GM23338 (cell line): ENCODE results near the gene MYCBP2. TPM values are rescaled to one million over a fixed set of nuclear protein-coding genes. Genes with fewer than 3 reads are reported as not detected.

Source experiments
- ATAC-seq: fragments of 200-7000 bp; cut with Tn5 transposase; 3 replicates; pipeline ENCODE4 v1.9.1; 2020
- DNase-seq: peaks from one replicate; pipeline ENCODE4 v3.0.0-alpha.2; 2015; ENCODE audit warnings: low spot score
- H2AFZ ChIP-seq: fragments of 200-600 bp; sonication (generic); 2 replicates; pipeline ENCODE4 v1.8.0; 2016; ENCODE audit warnings: antibody characterized with exemption, mild to moderate bottlenecking, moderate library complexity
- H3F3A ChIP-seq: fragments of 200-600 bp; sonication (generic); replicated peaks from 2 replicates; pipeline ENCODE4 v1.8.0; 2017; ENCODE audit warnings: antibody characterized with exemption, mixed run types, low read depth
- H3K27ac ChIP-seq: fragments of 200-600 bp; sonication (generic); 2 replicates; pipeline ENCODE4 v1.6.1; 2016; ENCODE audit warnings: low read depth
- H3K27me3 ChIP-seq: fragments of 200-600 bp; sonication (generic); 2 replicates; pipeline ENCODE4 v1.8.0; 2016; ENCODE audit warnings: mild to moderate bottlenecking, mixed run types, moderate library complexity; ENCODE audit not compliant: insufficient read depth
- H3K36me3 ChIP-seq: fragments of 200-600 bp; sonication (generic); 2 replicates; pipeline ENCODE4 v1.8.0; 2016; ENCODE audit warnings: mild to moderate bottlenecking; ENCODE audit not compliant: insufficient read depth
- H3K4me1 ChIP-seq: fragments of 200-600 bp; sonication (generic); 2 replicates; pipeline ENCODE4 v1.8.0; 2016; ENCODE audit warnings: mild to moderate bottlenecking, moderate library complexity; ENCODE audit not compliant: insufficient read depth
- H3K4me2 ChIP-seq: fragments of 200-600 bp; sonication (generic); 2 replicates; pipeline ENCODE4 v1.7.1; 2017; ENCODE audit warnings: mixed run types
- H3K4me3 ChIP-seq: fragments of 200-600 bp; sonication (generic); 2 replicates; pipeline ENCODE4 v1.6.1; 2016; ENCODE audit warnings: mixed run types
- H3K79me2 ChIP-seq: fragments of 200-600 bp; sonication (generic); replicated peaks from 2 replicates; pipeline ENCODE4 v1.8.0; 2017; ENCODE audit warnings: mild to moderate bottlenecking; ENCODE audit not compliant: insufficient read depth
- H3K9me2 ChIP-seq: fragments of 200-600 bp; sonication (generic); 2 replicates; pipeline ENCODE4 v1.8.0; 2017; ENCODE audit not compliant: insufficient read depth
- H4K20me1 ChIP-seq: fragments of 200-600 bp; sonication (generic); replicated peaks from 2 replicates; pipeline ENCODE4 v1.8.0; 2017; ENCODE audit warnings: mild to moderate bottlenecking; ENCODE audit not compliant: insufficient read depth
- H3K27ac Mint-ChIP-seq: 2 replicates; pipeline ENCODE4 v1.8.0; 2020; ENCODE audit warnings: inconsistent platforms, mild to moderate bottlenecking, moderate library complexity, mixed read lengths
- H3K27me3 Mint-ChIP-seq: 3 replicates; pipeline ENCODE4 v1.8.0; 2022; ENCODE audit warnings: low read depth, mild to moderate bottlenecking, moderate library complexity, mixed read lengths, inconsistent platforms; ENCODE audit not compliant: insufficient read depth, poor library complexity
- H3K36me3 Mint-ChIP-seq: 3 replicates; pipeline ENCODE4 v1.8.0; 2021; ENCODE audit warnings: low read depth, mild to moderate bottlenecking, inconsistent platforms, moderate library complexity, mixed read lengths
- H3K4me1 Mint-ChIP-seq: 3 replicates; pipeline ENCODE4 v1.8.0; 2020; ENCODE audit warnings: mild to moderate bottlenecking, inconsistent platforms, mixed read lengths
- H3K4me3 Mint-ChIP-seq: 3 replicates; pipeline ENCODE4 v1.8.0; 2021; ENCODE audit warnings: moderate library complexity, mild to moderate bottlenecking, inconsistent platforms, mixed read lengths
- H3K9me3 Mint-ChIP-seq: 3 replicates; pipeline ENCODE4 v1.8.0; 2020; ENCODE audit warnings: moderate library complexity, mild to moderate bottlenecking, inconsistent platforms, mixed read lengths
- CREB1 ChIP-seq: fragments of 250-450 bp; sonication (Bioruptor Pico); IDR thresholded peaks from 2 replicates; pipeline ENCODE4 v1.5.0; 2020; ENCODE audit warnings: low read depth, mild to moderate bottlenecking, moderate library complexity
- EZH2 ChIP-seq: fragments of 200-600 bp; sonication (generic); IDR thresholded peaks from one replicate; pipeline ENCODE4 v1.8.0; 2017; ENCODE audit warnings: antibody characterized with exemption, mild to moderate bottlenecking, low read depth; ENCODE audit not compliant: unreplicated experiment
- EZH2phosphoT487 ChIP-seq: fragments of 200-600 bp; sonication (generic); IDR thresholded peaks from one replicate; pipeline ENCODE4 v1.8.1; 2018; ENCODE audit warnings: antibody characterized with exemption; ENCODE audit not compliant: unreplicated experiment
- POLR2AphosphoS5 ChIP-seq: IDR thresholded peaks from 2 replicates; pipeline ENCODE4 v1.6.1; 2016; ENCODE audit warnings: antibody characterized with exemption, low read depth
- STAT1 ChIP-seq: IDR thresholded peaks from one replicate; pipeline ENCODE4 v1.6.1; 2016; ENCODE audit warnings: antibody characterized with exemption; ENCODE audit not compliant: unreplicated experiment
- polyA plus RNA-seq: library from polyadenylated mRNA; unstranded; fragments of >200 nt; fragmentation: Nextera tagmentation; extraction: Ambion mirVana; gene quantifications from 2 replicates; pipeline ENCODE4 v1.2.1, GENCODE V29; 2016
- total RNA-seq: library from RNA; depleted of rRNA; stranded (reverse); fragments of >200 nt; shearing (Covaris generic); gene quantifications from 2 replicates; pipeline ENCODE4 v1.2.3, GENCODE V29; 2014
- TF ChIP-seq, protein P1 (sequence below), 2 experiments: fragments of 200-600 bp in 1 of 2; sonication (generic) in 1 of 2; conservative IDR thresholded peaks; 2 replicates each; pipeline versions ENCODE4 v1.5.1 to v1.6.1; 2016 to 2017; ENCODE audit warnings: antibody characterized with exemption in 2 of 2, low read depth in 2 of 2, mild to moderate bottlenecking in 2 of 2, moderate library complexity in 1 of 2

MYCBP2 gene
- total and polyA plus RNA-seq, 2 experiments from 2014 or later: 54.6 to 77.2 TPM

DNA sequence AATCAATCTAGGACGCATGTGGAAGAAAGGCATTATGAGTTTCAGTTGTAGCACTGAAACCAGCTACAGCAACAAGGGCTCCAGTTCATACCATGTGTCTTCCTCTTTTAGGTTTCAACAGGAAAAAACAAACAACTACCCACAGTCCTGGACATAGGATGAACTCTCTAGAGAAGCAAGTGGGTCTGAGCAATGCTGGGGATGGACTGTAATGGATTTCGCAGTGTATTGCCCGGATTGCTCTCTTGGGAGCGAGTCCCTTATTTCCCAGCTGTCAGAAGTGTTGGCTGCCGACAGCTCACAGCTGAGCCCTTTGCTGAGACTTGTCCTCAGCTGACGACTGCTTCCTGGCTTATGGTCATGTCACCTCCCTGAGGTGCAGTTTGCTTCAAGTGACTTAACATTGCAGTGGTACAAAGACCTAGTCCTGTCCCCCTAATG, 12.1 kb upstream of the MYCBP2 start:
- no peaks in the 10 kb centered on the region for H3K79me2 ChIP-seq
- H3K4me1 ChIP-seq: no peaks in the 10 kb centered on the region
- H3K9me2 ChIP-seq: 0 out of 2 replicates have a peak, but pooled peaks cover 4% of the 10 kb centered on the region
- no peaks in the 10 kb centered on the region for H3K27me3 ChIP-seq
- H3K9me3 Mint-ChIP-seq: no peaks in the 10 kb centered on the region
- DNase-seq: no peak
- no peaks in the 10 kb centered on the region for H3K36me3 Mint-ChIP-seq
- no peak overlapping the region for H3K27ac ChIP-seq
- H3K4me3 Mint-ChIP-seq: no peak overlapping the region
- no peaks in the 10 kb centered on the region for H3K36me3 ChIP-seq
- H3K27me3 Mint-ChIP-seq: peaks cover 4% of the 10 kb centered on the region
- ATAC-seq: no peak
- no peaks in the 10 kb centered on the region for H3F3A ChIP-seq
- H4K20me1 ChIP-seq: no peaks in the 10 kb centered on the region
- peaks cover under 1% of the 10 kb centered on the region; the same call in 1 of the 3 replicates for H3K4me1 Mint-ChIP-seq
- no peak overlapping the region for H2AFZ ChIP-seq
- H3K4me2 ChIP-seq: no peak overlapping the region
- TF ChIP-seq STAT1: no peak
- TF ChIP-seq CREB1 (CRISPR knock-in tag): no peak
- no peak overlapping the region for H3K4me3 ChIP-seq
- no peak overlapping the region for H3K27ac Mint-ChIP-seq

- Histone ChIP-seq H3K4me2 (no peak overlapping the region), H4K20me1 (no peaks in the 10 kb centered on the region), H3K4me3 (no peak overlapping the region), H3K36me3 (no peaks in the 10 kb centered on the region), H2AFZ (no peak overlapping the region), H3K27me3 (no peaks in the 10 kb centered on the region), H3K4me1 (no peaks in the 10 kb centered on the region), H3F3A (no peaks in the 10 kb centered on the region), H3K27ac (no peak overlapping the region), H3K9me2 (0 out of 2 replicates have a peak, but pooled peaks cover 4% of the 10 kb centered on the region), H3K79me2 (no peaks in the 10 kb centered on the region)
- H3K4me3 Mint-ChIP-seq: no peak overlapping the region
- H3K27me3 Mint-ChIP-seq: peaks cover 6% of the 10 kb centered on the region
- peaks cover 6% of the 10 kb centered on the region for H3K4me1 Mint-ChIP-seq
- no peaks in the 10 kb centered on the region for H3K9me3 Mint-ChIP-seq
- DNase-seq (no peak), ATAC-seq (no peak)
- H3K36me3 Mint-ChIP-seq: no peaks in the 10 kb centered on the region
- TF ChIP-seq EZH2 (no peak), EZH2phosphoT487 (no peak), CREB1 (CRISPR knock-in tag) (no peak)
- no peak overlapping the region for H3K27ac Mint-ChIP-seq
Measured at GRCh38 chr13:77338329-77338728, 11.4 kb upstream of the MYCBP2 start.

- no peak overlapping the region for H3K27ac ChIP-seq
- no peaks in the 10 kb centered on the region for H3F3A ChIP-seq
- TF ChIP-seq, protein P1, sequence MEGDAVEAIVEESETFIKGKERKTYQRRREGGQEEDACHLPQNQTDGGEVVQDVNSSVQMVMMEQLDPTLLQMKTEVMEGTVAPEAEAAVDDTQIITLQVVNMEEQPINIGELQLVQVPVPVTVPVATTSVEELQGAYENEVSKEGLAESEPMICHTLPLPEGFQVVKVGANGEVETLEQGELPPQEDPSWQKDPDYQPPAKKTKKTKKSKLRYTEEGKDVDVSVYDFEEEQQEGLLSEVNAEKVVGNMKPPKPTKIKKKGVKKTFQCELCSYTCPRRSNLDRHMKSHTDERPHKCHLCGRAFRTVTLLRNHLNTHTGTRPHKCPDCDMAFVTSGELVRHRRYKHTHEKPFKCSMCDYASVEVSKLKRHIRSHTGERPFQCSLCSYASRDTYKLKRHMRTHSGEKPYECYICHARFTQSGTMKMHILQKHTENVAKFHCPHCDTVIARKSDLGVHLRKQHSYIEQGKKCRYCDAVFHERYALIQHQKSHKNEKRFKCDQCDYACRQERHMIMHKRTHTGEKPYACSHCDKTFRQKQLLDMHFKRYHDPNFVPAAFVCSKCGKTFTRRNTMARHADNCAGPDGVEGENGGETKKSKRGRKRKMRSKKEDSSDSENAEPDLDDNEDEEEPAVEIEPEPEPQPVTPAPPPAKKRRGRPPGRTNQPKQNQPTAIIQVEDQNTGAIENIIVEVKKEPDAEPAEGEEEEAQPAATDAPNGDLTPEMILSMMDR (conservative IDR thresholded peaks at IDR 0.05; ENCODE audit: low read depth in 2 of 2): peak in 1 of 2 experiments; percentile 24; a peak in 2 of 4 replicates
- no peak for TF ChIP-seq POLR2AphosphoS5
- no peaks in the 10 kb centered on the region for H3K79me2 ChIP-seq
- H2AFZ ChIP-seq: no peak overlapping the region
- Mint-ChIP-seq H3K27me3 (peaks cover 6% of the 10 kb centered on the region), H3K4me3 (no peak overlapping the region), H3K9me3 (no peaks in the 10 kb centered on the region), H3K27ac (no peak overlapping the region), H3K36me3 (no peaks in the 10 kb centered on the region), H3K4me1 (peaks cover 6% of the 10 kb centered on the region)
- H3K4me3 ChIP-seq: no peak overlapping the region
- no peak overlapping the region for H3K4me2 ChIP-seq
- H3K9me2 ChIP-seq: no peaks in the 10 kb centered on the region
- H4K20me1 ChIP-seq: no peaks in the 10 kb centered on the region
- H3K27me3 ChIP-seq: no peaks in the 10 kb centered on the region
- no peak for ATAC-seq
- H3K36me3 ChIP-seq: no peaks in the 10 kb centered on the region
- no peak for DNase-seq
- no peaks in the 10 kb centered on the region for H3K4me1 ChIP-seq
Measured at GRCh38 chr13:77337159-77337558, 10.3 kb upstream of the MYCBP2 start.
